Gastroesophageal sphincter (tissue), 4 donors: Measurements from ENCODE around the gene VOPP1. TPM values are rescaled to one million over a fixed set of nuclear protein-coding genes. Genes with fewer than 3 reads are reported as not detected.

Experiments used
- ATAC-seq: fragments of 150-250 bp; one replicate; pipeline ENCODE4 v1.9.1; 2016; ENCODE audit warnings: mild to moderate bottlenecking, moderate library complexity
- H3K27ac ChIP-seq, 4 donors: fragments of 200-600 bp; sonication (generic) in 3 of 4; 1 replicate in 3 of 4; 2 replicates in 1 of 4; pipeline ENCODE4 v1.5.1; 2016 to 2019
- H3K27me3 ChIP-seq: fragments of 200-600 bp; sonication (generic); one replicate; pipeline ENCODE4 v1.5.1; 2019
- H3K36me3 ChIP-seq, 2 donors: fragments of 200-600 bp; sonication (generic); one replicate each; pipeline ENCODE4 v1.5.1; 2019; ENCODE audit warnings: control low read depth in 1 of 2
- H3K4me1 ChIP-seq, 3 donors: fragments of 200-600 bp; sonication (generic); 1 replicate in 2 of 3; 2 replicates in 1 of 3; pipeline ENCODE4 v1.5.1; 2016 to 2019; ENCODE audit warnings: control low read depth in 2 of 3
- H3K4me3 ChIP-seq, 2 donors: fragments of 200-600 bp; sonication (generic); one replicate each; pipeline ENCODE4 v1.5.1; 2019; ENCODE audit warnings: mild to moderate bottlenecking in 1 of 2, moderate library complexity in 1 of 2
- H3K9me3 ChIP-seq, 3 donors: fragments of 200-600 bp; sonication (generic); one replicate each; pipeline ENCODE4 v1.5.1; 2017 to 2019; ENCODE audit warnings: control low read depth in 2 of 3
- CTCF ChIP-seq, 4 experiments: fragments of 200-600 bp in 2 of 4; fragments of 450-650 bp in 2 of 4; sonication (generic) in 1 of 4; IDR thresholded peaks; one replicate each; pipeline ENCODE4 v1.5.1; 2017 to 2019; ENCODE audit warnings: antibody characterized with exemption in 4 of 4, mild to moderate bottlenecking in 2 of 4, moderate library complexity in 2 of 4
- EP300 ChIP-seq: sonication (generic); formaldehyde crosslinking; IDR thresholded peaks from one replicate; pipeline ENCODE4 v1.6.1; 2017; ENCODE audit warnings: antibody characterized with exemption, mild to moderate bottlenecking
- POLR2A ChIP-seq, 2 donors: fragments of 450-650 bp; IDR thresholded peaks; one replicate each; pipeline ENCODE4 v1.6.1; 2017; ENCODE audit warnings: antibody characterized with exemption in 2 of 2, mild to moderate bottlenecking in 2 of 2, moderate library complexity in 1 of 2
- POLR2AphosphoS5 ChIP-seq: sonication (generic); formaldehyde crosslinking; IDR thresholded peaks from one replicate; pipeline ENCODE4 v1.6.1; 2017; ENCODE audit warnings: antibody characterized with exemption
- WGBS, 2 donors: methylation state at CpG; one replicate each; pipeline ENCODE4 v1.1.5; 2018; ENCODE audit warnings: low coverage in 1 of 2; 5-methylcytosine and 5-hydroxymethylcytosine counted together
- total RNA-seq, 4 donors: library from RNA; depleted of rRNA; stranded (reverse); fragments of >200 nt; gene quantifications; one replicate each; pipeline ENCODE4 v1.1.0, GENCODE V29; 2016

Gene VOPP1
- total RNA-seq, 4 donors from 2014 or later = 20.5 to 51.6 (median 33.4) TPM

DNA sequence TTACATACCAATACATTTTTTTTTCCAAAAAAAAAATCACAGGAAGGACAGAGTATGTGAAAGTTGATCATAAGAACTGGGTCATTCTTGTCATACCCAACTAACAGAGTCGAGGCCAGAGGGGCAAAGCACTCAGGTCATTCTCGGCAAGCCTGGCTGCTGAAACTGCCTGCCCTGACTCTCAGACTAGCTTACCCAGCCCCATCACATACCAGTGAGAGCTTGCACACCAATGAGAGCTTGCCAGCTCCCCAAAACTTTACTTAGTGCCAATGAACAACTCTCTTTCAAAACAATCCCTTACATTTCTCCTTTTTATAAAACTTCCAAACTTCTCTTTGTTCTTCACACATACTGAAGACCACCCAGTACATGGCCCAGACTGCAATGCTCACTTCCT, 48.9 kb downstream of the VOPP1 start:
- H3K4me1 ChIP-seq = peaks cover 0 to 25% (median 4%) of the 10 kb centered on the region in 3 donors
- no peaks in the 10 kb centered on the region for H3K9me3 ChIP-seq
- H3K27me3 ChIP-seq = no peaks in the 10 kb centered on the region
- ATAC-seq = no peak
- H3K4me3 ChIP-seq = no peak overlapping the region
- peaks cover 0 to 22% of the 10 kb centered on the region in 2 donors for H3K36me3 ChIP-seq
- no peak overlapping the region for H3K27ac ChIP-seq
- WGBS, 2 donors = 75 to 76% methylated on average over 2 of the region's 2 CpGs
- no peak for TF ChIP-seq POLR2A (IDR thresholded peaks at IDR 0.05)
- TF ChIP-seq CTCF (IDR thresholded peaks at IDR 0.05) = no peak
- TF ChIP-seq POLR2AphosphoS5 = no peak
- TF ChIP-seq EP300 = no peak

GRCh38 chr7:55521917-55522902, 50.1 kb downstream of the VOPP1 start:
- Histone ChIP-seq H3K27me3 (no peaks in the 10 kb centered on the region), H3K9me3 (no peaks in the 10 kb centered on the region), H3K4me3 (no peak overlapping the region), H3K27ac (no peak overlapping the region), H3K36me3 (peaks cover 0 to 34% of the 10 kb centered on the region in 2 donors), H3K4me1 (peaks cover 0 to 25% (median 4%) of the 10 kb centered on the region in 3 donors)
- ATAC-seq = no peak
- 53 to 72% methylated on average over 6 to 8 of the region's 18 CpGs for WGBS, 2 donors
- TF ChIP-seq POLR2AphosphoS5 = no peak
- no peak for TF ChIP-seq CTCF (IDR thresholded peaks at IDR 0.05)
- TF ChIP-seq POLR2A (IDR thresholded peaks at IDR 0.05) = no peak
- no peak for TF ChIP-seq EP300

GRCh38 chr7:55521512-55521911, 50.8 kb downstream of the VOPP1 start:
- no peak for ATAC-seq
- WGBS, 2 donors = 82 to 100% methylated on average over 2 to 6 of the region's 9 CpGs

GRCh38 chr7:55520426-55521140, 51.7 kb downstream of the VOPP1 start:
- Histone ChIP-seq H3K27me3 (no peaks in the 10 kb centered on the region), H3K4me1 (peaks cover 0 to 27% (median 9%) of the 10 kb centered on the region in 3 donors), H3K4me3 (no peak overlapping the region), H3K27ac (no peak overlapping the region), H3K36me3 (peaks cover 0 to 35% of the 10 kb centered on the region in 2 donors), H3K9me3 (no peaks in the 10 kb centered on the region)
- TF ChIP-seq POLR2A (IDR thresholded peaks at IDR 0.05) = no peak
- no peak for TF ChIP-seq CTCF (IDR thresholded peaks at IDR 0.05)
- no peak for TF ChIP-seq POLR2AphosphoS5
- no peak for TF ChIP-seq EP300
- ATAC-seq = no peak
- WGBS, 2 donors = 83 to 89% methylated on average over 5 to 11 of the region's 13 CpGs

More at GRCh38 chr7:55521512-55521911, 50.8 kb downstream of the VOPP1 start:
- TF ChIP-seq CTCF (IDR thresholded peaks at IDR 0.05) (no peak), POLR2AphosphoS5 (no peak)
- no peak overlapping the region for H3K27ac ChIP-seq
- H3K36me3 ChIP-seq = peaks cover 0 to 35% of the 10 kb centered on the region in 2 donors
- H3K9me3 ChIP-seq = no peaks in the 10 kb centered on the region
- H3K4me3 ChIP-seq = no peak overlapping the region
- peaks cover 0 to 25% (median 4%) of the 10 kb centered on the region in 3 donors for H3K4me1 ChIP-seq
- H3K27me3 ChIP-seq = no peaks in the 10 kb centered on the region
